Measurements from ENCODE around the gene USP6NL.

GRCh38 chr10:11631291-11631690 is 19.8 kb upstream of the USP6NL start:
- TF ChIP-seq POLR2AphosphoS5 (IDR thresholded peaks at IDR 0.05; ENCODE audit: low read depth, low read length) = no peak
- no peak for TF ChIP-seq REST (IDR thresholded peaks at IDR 0.05; ENCODE audit: insufficient read depth in 1 of 2, low read depth in 2 of 2, low read length in 2 of 2)
- no peak for TF ChIP-seq TAF1 (IDR thresholded peaks at IDR 0.05; ENCODE audit: borderline replicate concordance, insufficient read depth, low read length)
- no peak for TF ChIP-seq SIN3A (IDR thresholded peaks at IDR 0.05; ENCODE audit: borderline replicate concordance, insufficient read depth, low read length)
- no peak for TF ChIP-seq FOXP2 (optimal IDR thresholded peaks at IDR 0.05; ENCODE audit: borderline replicate concordance, extremely low read depth, extremely low read length, insufficient read depth)

Measured in PFSK-1 (cell line).